Stomach (tissue), 4 donors: ENCODE results near the gene IPO9.

Source experiments
- CTCF ChIP-seq, 7 experiments: fragments of 450-650 bp in 4 of 7; fragments of 200-600 bp in 3 of 7; sonication (generic) in 3 of 7; IDR thresholded peaks; one replicate each; pipeline ENCODE4 v1.5.1; 2016 to 2019; ENCODE audit warnings: antibody characterized with exemption in 7 of 7, control low read depth in 2 of 7, mild to moderate bottlenecking in 1 of 7
- EP300 ChIP-seq: sonication (generic); formaldehyde crosslinking; IDR thresholded peaks from one replicate; pipeline ENCODE4 v1.6.1; 2017; ENCODE audit warnings: antibody characterized with exemption
- POLR2A ChIP-seq, 4 donors: fragments of 450-650 bp; IDR thresholded peaks; one replicate each; pipeline ENCODE4 v1.6.1; 2016; ENCODE audit warnings: antibody characterized with exemption in 4 of 4, control low read depth in 2 of 4, mild to moderate bottlenecking in 1 of 4, moderate library complexity in 1 of 4

GRCh38 chr1:201930803-201931202, 101.8 kb downstream of the IPO9 start:
- TF ChIP-seq CTCF (IDR thresholded peaks at IDR 0.05) (no peak), POLR2A (IDR thresholded peaks at IDR 0.05) (no peak), EP300 (no peak)
